ENCODE data around the gene FAM210A. TPM values are rescaled to one million over a fixed set of nuclear protein-coding genes. Genes with fewer than 3 reads are reported as not detected.

Gene FAM210A
- total and polyA plus RNA-seq, 2 of the 4 experiments (the other 2 are of a cell fraction) = 9.8 to 25.3 TPM

DNA sequence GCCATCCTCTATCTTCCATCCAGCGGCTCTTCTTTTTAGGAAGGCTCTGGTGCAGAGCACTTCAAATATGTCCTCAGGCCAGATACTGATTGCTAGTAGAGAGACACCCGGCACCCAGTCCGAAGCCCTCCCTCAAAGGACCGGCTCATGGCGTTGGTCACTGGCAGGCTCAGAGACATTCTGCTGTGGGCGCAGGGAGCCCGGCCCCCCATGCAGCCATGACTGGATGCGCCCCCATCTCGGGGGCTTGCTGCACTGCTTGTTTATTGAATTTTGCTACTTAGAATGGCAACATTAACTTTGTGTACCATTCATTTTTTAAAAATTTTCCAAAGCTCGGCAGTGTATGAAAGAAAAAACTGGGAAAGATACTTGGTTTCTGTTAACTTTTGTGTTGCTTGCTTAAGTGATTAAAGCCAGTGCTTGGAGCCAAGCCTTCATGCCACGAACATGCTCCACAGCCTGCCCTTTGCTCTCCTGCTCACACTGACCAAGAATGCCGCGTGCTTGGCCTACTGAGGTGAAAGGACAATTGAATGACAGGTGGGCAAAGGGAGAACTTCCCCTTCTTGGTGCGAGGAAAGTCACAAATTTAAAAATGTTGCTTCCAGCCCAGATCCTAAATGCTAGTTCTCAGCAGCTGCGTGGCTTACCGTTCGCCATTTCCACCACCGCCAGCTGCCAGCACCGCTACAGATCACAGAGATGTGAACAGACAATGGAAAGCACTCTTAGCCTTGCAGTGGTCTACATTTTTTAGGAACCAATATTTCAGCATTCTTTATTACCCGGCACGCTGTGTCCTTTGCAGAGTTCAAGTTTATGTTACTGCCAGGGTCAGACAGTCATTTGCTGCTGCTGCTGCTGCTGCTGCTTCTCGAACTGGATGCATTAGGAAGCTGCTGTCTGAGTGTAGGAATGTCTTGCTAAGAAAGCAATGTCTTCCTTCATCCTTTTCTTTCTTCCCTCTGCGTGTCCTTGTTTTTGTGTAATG lies 76.7 kb downstream of the FAM210A start:
- Histone ChIP-seq H4K91ac (ENCODE audit: insufficient read depth, low read depth, low read length) (no peak overlapping the region), H3K14ac (replicated peaks; ENCODE audit: low read depth, low read length) (no peak overlapping the region)
- BruUV-seq (replicated peaks) = no TSS peak

More for the DNA sequence above, 76.7 kb downstream of the FAM210A start:
- no peak overlapping the region for H3K4me3 ChIP-seq (ENCODE audit: insufficient read depth, low read depth, low read length)
- TF ChIP-seq RAD21 (IDR thresholded peaks at IDR 0.05; ENCODE audit: low read length) (no peak), POLR2A (IDR thresholded peaks at IDR 0.05; ENCODE audit: low read depth, low read length) (no peak), NFE2L2 (IDR thresholded peaks at IDR 0.05; ENCODE audit: low read depth, low read length) (no peak), BHLHE40 (IDR thresholded peaks at IDR 0.05; ENCODE audit: low read depth, low read length) (no peak), FOS (IDR thresholded peaks at IDR 0.05; ENCODE audit: low read depth, low read length) (no peak), RFX5 (IDR thresholded peaks at IDR 0.05; ENCODE audit: low read depth, low read length) (no peak), ELK1 (IDR thresholded peaks at IDR 0.05; ENCODE audit: borderline replicate concordance, low read depth, low read length) (no peak), CHD1 (IDR thresholded peaks at IDR 0.05; ENCODE audit: low read depth, low read length) (no peak), MXI1 (IDR thresholded peaks at IDR 0.05; ENCODE audit: borderline replicate concordance, low read depth, low read length) (no peak), MAZ (IDR thresholded peaks at IDR 0.05; ENCODE audit: borderline replicate concordance, low read depth, low read length) (no peak), RCOR1 (IDR thresholded peaks at IDR 0.05; ENCODE audit: insufficient replicate concordance, low read length) (no peak)
- TF ChIP-seq, protein P1, sequence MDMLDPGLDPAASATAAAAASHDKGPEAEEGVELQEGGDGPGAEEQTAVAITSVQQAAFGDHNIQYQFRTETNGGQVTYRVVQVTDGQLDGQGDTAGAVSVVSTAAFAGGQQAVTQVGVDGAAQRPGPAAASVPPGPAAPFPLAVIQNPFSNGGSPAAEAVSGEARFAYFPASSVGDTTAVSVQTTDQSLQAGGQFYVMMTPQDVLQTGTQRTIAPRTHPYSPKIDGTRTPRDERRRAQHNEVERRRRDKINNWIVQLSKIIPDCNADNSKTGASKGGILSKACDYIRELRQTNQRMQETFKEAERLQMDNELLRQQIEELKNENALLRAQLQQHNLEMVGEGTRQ (IDR thresholded peaks at IDR 0.05; ENCODE audit: low read depth, low read length) = no peak
- H3K9me3 ChIP-seq (ENCODE audit: control insufficient read depth, insufficient read depth, low read length) = no peaks in the 10 kb centered on the region
- H2AK5ac ChIP-seq (ENCODE audit: low read depth, low read length) = no peak overlapping the region
- CTCF ChIA-PET = no interaction called here
- POLR2A ChIA-PET (ENCODE audit: unreplicated experiment) = no interaction called here
- H2AK9ac ChIP-seq (replicated peaks; ENCODE audit: low read depth, low read length, poor library complexity) = no peak overlapping the region
- H3K9me1 ChIP-seq (ENCODE audit: insufficient read depth, low read length) = no peaks in the 10 kb centered on the region
- no peak overlapping the region for H4K8ac ChIP-seq (ENCODE audit: low read depth in 2 of 2, low read length in 2 of 2)
- H3K4me1 ChIP-seq (ENCODE audit: control insufficient read depth, insufficient read depth, low read length) = no peaks in the 10 kb centered on the region
- 38% methylated on average over 5 of the region's 23 CpGs; no CpG with 5 or more reads in 1 of the 2 experiments for WGBS, 2 experiments (ENCODE audit: extremely low coverage in 2 of 2, insufficient read length in 1 of 2)
- no peak overlapping the region for H2BK5ac ChIP-seq (ENCODE audit: low read depth, low read length, poor library complexity, severe bottlenecking)
- no peak overlapping the region for H3K4ac ChIP-seq (ENCODE audit: low read depth, low read length)
- H2BK120ac ChIP-seq (ENCODE audit: low read depth, low read length) = no peak overlapping the region
- no peak overlapping the region for H3K23ac ChIP-seq (ENCODE audit: low read depth, low read length)
- intact Hi-C loops (cut with micrococcal nuclease) = no loop called here
- no peaks in the 10 kb centered on the region for H3K79me1 ChIP-seq (ENCODE audit: low read depth in 1 of 2, low read length in 2 of 2)
- no peak overlapping the region for H3K18ac ChIP-seq (ENCODE audit: low read depth, low read length)
- in situ Hi-C loops (cut with MboI; ENCODE audit: low sequenced_read_pairs) = loop anchor here (25.0 kb wide), 2 partner anchors 637 to 887 kb away; no protein-coding TSS in a partner anchor
- no peak overlapping the region for H3K56ac ChIP-seq (ENCODE audit: extremely low read depth, insufficient read depth, low read length)
- H3K27me3 ChIP-seq (ENCODE audit: control insufficient read depth, insufficient read depth, low read length) = peaks cover 15% of the 10 kb centered on the region
- H3K4me2 ChIP-seq (ENCODE audit: low read depth, low read length) = no peak overlapping the region
- dilution Hi-C loops (cut with HindIII; ENCODE audit: low sequenced_read_pairs, unreplicated experiment) = no loop called here
- H2AFZ ChIP-seq (replicated peaks; ENCODE audit: low read length, poor library complexity) = no peak overlapping the region
- H3K9ac ChIP-seq (ENCODE audit: low read depth, low read length) = no peak overlapping the region
- no peak for DNase-seq
- H4K20me1 ChIP-seq (ENCODE audit: insufficient read depth, low read length) = no peaks in the 10 kb centered on the region
- H4K5ac ChIP-seq (ENCODE audit: low read depth, low read length) = no peak overlapping the region
- no peak overlapping the region for H3K27ac ChIP-seq (ENCODE audit: insufficient read depth, low read length)
- H2BK15ac ChIP-seq (ENCODE audit: low read depth, low read length) = no peak overlapping the region
- no peaks in the 10 kb centered on the region for H3K36me3 ChIP-seq (ENCODE audit: control insufficient read depth, insufficient read depth, low read length)
- ATAC-seq (ENCODE audit: low read depth) = no peak
- no peak overlapping the region for H2BK20ac ChIP-seq (ENCODE audit: low read depth, low read length)

Data from IMR-90 (cell line).